ENCODE results near the gene MEI1.

DNA sequence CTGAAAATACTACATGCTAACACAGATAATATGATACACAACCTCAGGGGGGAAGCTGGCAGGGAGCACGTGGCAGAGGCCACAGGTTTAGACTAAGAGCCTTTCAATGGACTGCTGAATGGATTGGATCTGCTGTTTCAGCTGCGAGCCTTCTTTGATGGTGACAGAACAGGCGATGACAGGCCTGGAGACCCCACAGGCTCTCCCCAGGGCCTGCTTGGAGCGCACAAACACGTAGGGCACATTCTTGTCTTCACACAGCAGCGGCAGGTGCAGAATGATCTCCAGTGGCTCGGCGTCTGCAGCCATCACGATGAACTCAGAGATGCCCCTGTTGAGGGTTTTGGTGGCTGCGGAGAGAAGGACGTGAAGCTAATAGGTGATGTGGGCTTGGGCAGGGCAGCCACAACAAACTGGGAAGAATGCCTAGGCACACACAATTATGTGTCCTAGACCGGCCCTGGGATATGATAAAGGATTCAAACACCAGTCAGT lies 24.4 kb upstream of the MEI1 start:
- TF ChIP-seq, protein P1, sequence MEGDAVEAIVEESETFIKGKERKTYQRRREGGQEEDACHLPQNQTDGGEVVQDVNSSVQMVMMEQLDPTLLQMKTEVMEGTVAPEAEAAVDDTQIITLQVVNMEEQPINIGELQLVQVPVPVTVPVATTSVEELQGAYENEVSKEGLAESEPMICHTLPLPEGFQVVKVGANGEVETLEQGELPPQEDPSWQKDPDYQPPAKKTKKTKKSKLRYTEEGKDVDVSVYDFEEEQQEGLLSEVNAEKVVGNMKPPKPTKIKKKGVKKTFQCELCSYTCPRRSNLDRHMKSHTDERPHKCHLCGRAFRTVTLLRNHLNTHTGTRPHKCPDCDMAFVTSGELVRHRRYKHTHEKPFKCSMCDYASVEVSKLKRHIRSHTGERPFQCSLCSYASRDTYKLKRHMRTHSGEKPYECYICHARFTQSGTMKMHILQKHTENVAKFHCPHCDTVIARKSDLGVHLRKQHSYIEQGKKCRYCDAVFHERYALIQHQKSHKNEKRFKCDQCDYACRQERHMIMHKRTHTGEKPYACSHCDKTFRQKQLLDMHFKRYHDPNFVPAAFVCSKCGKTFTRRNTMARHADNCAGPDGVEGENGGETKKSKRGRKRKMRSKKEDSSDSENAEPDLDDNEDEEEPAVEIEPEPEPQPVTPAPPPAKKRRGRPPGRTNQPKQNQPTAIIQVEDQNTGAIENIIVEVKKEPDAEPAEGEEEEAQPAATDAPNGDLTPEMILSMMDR (IDR thresholded peaks at IDR 0.05), result no peak
- no peak for TF ChIP-seq EZH2 (IDR thresholded peaks at IDR 0.05; ENCODE audit: borderline replicate concordance, insufficient read depth, low read depth, low read length, poor library complexity, severe bottlenecking)

Measured in B cell (primary cell).